GM23338 (cell line): ENCODE results near the gene FAF2. TPM values are rescaled to one million over a fixed set of nuclear protein-coding genes. Genes with fewer than 3 reads are reported as not detected.

Experiments
- ATAC-seq: fragments of 200-7000 bp; cut with Tn5 transposase; 3 replicates; pipeline ENCODE4 v1.9.1; 2020
- DNase-seq: peaks from one replicate; pipeline ENCODE4 v3.0.0-alpha.2; 2015; ENCODE audit warnings: low spot score
- H2AFZ ChIP-seq: fragments of 200-600 bp; sonication (generic); 2 replicates; pipeline ENCODE4 v1.8.0; 2016; ENCODE audit warnings: antibody characterized with exemption, mild to moderate bottlenecking, moderate library complexity
- H3F3A ChIP-seq: fragments of 200-600 bp; sonication (generic); replicated peaks from 2 replicates; pipeline ENCODE4 v1.8.0; 2017; ENCODE audit warnings: antibody characterized with exemption, mixed run types, low read depth
- H3K27ac ChIP-seq: fragments of 200-600 bp; sonication (generic); 2 replicates; pipeline ENCODE4 v1.6.1; 2016; ENCODE audit warnings: low read depth
- H3K27me3 ChIP-seq: fragments of 200-600 bp; sonication (generic); 2 replicates; pipeline ENCODE4 v1.8.0; 2016; ENCODE audit warnings: mild to moderate bottlenecking, mixed run types, moderate library complexity; ENCODE audit not compliant: insufficient read depth
- H3K36me3 ChIP-seq: fragments of 200-600 bp; sonication (generic); 2 replicates; pipeline ENCODE4 v1.8.0; 2016; ENCODE audit warnings: mild to moderate bottlenecking; ENCODE audit not compliant: insufficient read depth
- H3K4me1 ChIP-seq: fragments of 200-600 bp; sonication (generic); 2 replicates; pipeline ENCODE4 v1.8.0; 2016; ENCODE audit warnings: mild to moderate bottlenecking, moderate library complexity; ENCODE audit not compliant: insufficient read depth
- H3K4me2 ChIP-seq: fragments of 200-600 bp; sonication (generic); 2 replicates; pipeline ENCODE4 v1.7.1; 2017; ENCODE audit warnings: mixed run types
- H3K4me3 ChIP-seq: fragments of 200-600 bp; sonication (generic); 2 replicates; pipeline ENCODE4 v1.6.1; 2016; ENCODE audit warnings: mixed run types
- H3K79me2 ChIP-seq: fragments of 200-600 bp; sonication (generic); replicated peaks from 2 replicates; pipeline ENCODE4 v1.8.0; 2017; ENCODE audit warnings: mild to moderate bottlenecking; ENCODE audit not compliant: insufficient read depth
- H3K9me2 ChIP-seq: fragments of 200-600 bp; sonication (generic); 2 replicates; pipeline ENCODE4 v1.8.0; 2017; ENCODE audit not compliant: insufficient read depth
- H4K20me1 ChIP-seq: fragments of 200-600 bp; sonication (generic); replicated peaks from 2 replicates; pipeline ENCODE4 v1.8.0; 2017; ENCODE audit warnings: mild to moderate bottlenecking; ENCODE audit not compliant: insufficient read depth
- H3K27ac Mint-ChIP-seq: 2 replicates; pipeline ENCODE4 v1.8.0; 2020; ENCODE audit warnings: inconsistent platforms, mild to moderate bottlenecking, moderate library complexity, mixed read lengths
- H3K27me3 Mint-ChIP-seq: 3 replicates; pipeline ENCODE4 v1.8.0; 2022; ENCODE audit warnings: low read depth, mild to moderate bottlenecking, moderate library complexity, mixed read lengths, inconsistent platforms; ENCODE audit not compliant: insufficient read depth, poor library complexity
- H3K36me3 Mint-ChIP-seq: 3 replicates; pipeline ENCODE4 v1.8.0; 2021; ENCODE audit warnings: low read depth, mild to moderate bottlenecking, inconsistent platforms, moderate library complexity, mixed read lengths
- H3K4me1 Mint-ChIP-seq: 3 replicates; pipeline ENCODE4 v1.8.0; 2020; ENCODE audit warnings: mild to moderate bottlenecking, inconsistent platforms, mixed read lengths
- H3K4me3 Mint-ChIP-seq: 3 replicates; pipeline ENCODE4 v1.8.0; 2021; ENCODE audit warnings: moderate library complexity, mild to moderate bottlenecking, inconsistent platforms, mixed read lengths
- H3K9me3 Mint-ChIP-seq: 3 replicates; pipeline ENCODE4 v1.8.0; 2020; ENCODE audit warnings: moderate library complexity, mild to moderate bottlenecking, inconsistent platforms, mixed read lengths
- CREB1 ChIP-seq: fragments of 250-450 bp; sonication (Bioruptor Pico); IDR thresholded peaks from 2 replicates; pipeline ENCODE4 v1.5.0; 2020; ENCODE audit warnings: low read depth, mild to moderate bottlenecking, moderate library complexity
- CTCF ChIP-seq, 2 experiments: fragments of 200-600 bp in 1 of 2; sonication (generic) in 1 of 2; conservative IDR thresholded peaks; 2 replicates each; pipeline versions ENCODE4 v1.5.1 to v1.6.1; 2016 to 2017; ENCODE audit warnings: antibody characterized with exemption in 2 of 2, low read depth in 2 of 2, mild to moderate bottlenecking in 2 of 2, moderate library complexity in 1 of 2
- ETS1 ChIP-seq: IDR thresholded peaks from 2 replicates; pipeline ENCODE4 v1.6.1; 2016; ENCODE audit warnings: antibody characterized with exemption
- EZH2 ChIP-seq: fragments of 200-600 bp; sonication (generic); IDR thresholded peaks from one replicate; pipeline ENCODE4 v1.8.0; 2017; ENCODE audit warnings: antibody characterized with exemption, mild to moderate bottlenecking, low read depth; ENCODE audit not compliant: unreplicated experiment
- EZH2phosphoT487 ChIP-seq: fragments of 200-600 bp; sonication (generic); IDR thresholded peaks from one replicate; pipeline ENCODE4 v1.8.1; 2018; ENCODE audit warnings: antibody characterized with exemption; ENCODE audit not compliant: unreplicated experiment
- JUNB ChIP-seq: IDR thresholded peaks from one replicate; pipeline ENCODE4 v1.6.1; 2016; ENCODE audit warnings: antibody characterized with exemption; ENCODE audit not compliant: unreplicated experiment
- NANOG ChIP-seq: IDR thresholded peaks from 2 replicates; pipeline ENCODE4 v1.6.1; 2016; ENCODE audit warnings: antibody characterized with exemption, borderline replicate concordance
- POLR2AphosphoS5 ChIP-seq: IDR thresholded peaks from 2 replicates; pipeline ENCODE4 v1.6.1; 2016; ENCODE audit warnings: antibody characterized with exemption, low read depth
- REST ChIP-seq: IDR thresholded peaks from one replicate; pipeline ENCODE4 v1.6.1; 2018; ENCODE audit warnings: antibody characterized with exemption; ENCODE audit not compliant: unreplicated experiment
- STAT1 ChIP-seq: IDR thresholded peaks from one replicate; pipeline ENCODE4 v1.6.1; 2016; ENCODE audit warnings: antibody characterized with exemption; ENCODE audit not compliant: unreplicated experiment
- ZNF114 ChIP-seq: fragments of 250-450 bp; sonication (Bioruptor Pico); IDR thresholded peaks from 2 replicates; pipeline ENCODE4 v1.5.0; 2020; ENCODE audit warnings: mild to moderate bottlenecking, moderate library complexity
- ZNF331 ChIP-seq: fragments of 250-450 bp; sonication (Bioruptor Pico); IDR thresholded peaks from 2 replicates; pipeline ENCODE4 v1.5.0; 2020; ENCODE audit warnings: low read depth, mild to moderate bottlenecking, moderate library complexity
- ZNF462 ChIP-seq: fragments of 250-450 bp; sonication (Bioruptor Pico); IDR thresholded peaks from 2 replicates; pipeline ENCODE4 v1.5.0; 2020; ENCODE audit warnings: mild to moderate bottlenecking, moderate library complexity
- polyA plus RNA-seq: library from polyadenylated mRNA; unstranded; fragments of >200 nt; fragmentation: Nextera tagmentation; extraction: Ambion mirVana; gene quantifications from 2 replicates; pipeline ENCODE4 v1.2.1, GENCODE V29; 2016
- total RNA-seq: library from RNA; depleted of rRNA; stranded (reverse); fragments of >200 nt; shearing (Covaris generic); gene quantifications from 2 replicates; pipeline ENCODE4 v1.2.3, GENCODE V29; 2014

The FAF2 gene
- total and polyA plus RNA-seq, 2 experiments from 2014 or later: 32.8 to 37.6 TPM

GRCh38 chr5:176415240-176415951 is 32.8 kb upstream of the FAF2 start:
- peaks cover 3% of the 10 kb centered on the region; the same call in 1 of the 3 replicates for H3K36me3 Mint-ChIP-seq
- Histone ChIP-seq H3K4me2 (peak overlapping the region; percentile 92), H3K27me3 (peaks cover 29% of the 10 kb centered on the region), H3K79me2 (no peaks in the 10 kb centered on the region), H3K27ac (no peak overlapping the region), H3K36me3 (no peaks in the 10 kb centered on the region), H3K9me2 (0 out of 2 replicates have a peak, but pooled peaks cover 2% of the 10 kb centered on the region), H3K4me3 (peak overlapping the region; percentile 85), H3K4me1 (0 out of 2 replicates have a peak, but pooled peaks cover 3% of the 10 kb centered on the region), H3F3A (0 out of 2 replicates have a peak, but pooled peaks cover 4% of the 10 kb centered on the region), H4K20me1 (peaks cover 10% of the 10 kb centered on the region), H2AFZ (peak overlapping the region; percentile 86; the same call in 1 of the 2 replicates)
- ATAC-seq (no peak), DNase-seq (no peak)
- H3K4me3 Mint-ChIP-seq: peak overlapping the region; percentile 67
- no peak overlapping the region for H3K27ac Mint-ChIP-seq
- 0 out of 3 replicates have a peak, but pooled peaks cover 3% of the 10 kb centered on the region for H3K4me1 Mint-ChIP-seq
- H3K9me3 Mint-ChIP-seq: peaks cover 21% of the 10 kb centered on the region
- TF ChIP-seq NANOG (no peak), POLR2AphosphoS5 (no peak), JUNB (no peak), ZNF462 (no peak), STAT1 (no peak), EZH2phosphoT487 (no peak), ZNF114 (CRISPR knock-in tag) (no peak), CREB1 (no peak), ETS1 (no peak), CTCF (conservative IDR thresholded peaks at IDR 0.05; ENCODE audit: low read depth in 2 of 2) (no peak), REST (no peak), EZH2 (no peak), ZNF331 (CRISPR knock-in tag) (no peak)
- H3K27me3 Mint-ChIP-seq: peaks cover 14% of the 10 kb centered on the region
